ENCODE results near the gene LINGO4.
A peak's percentile ranks its signal among the peaks of the same experiment; 100 is the strongest.

Gene LINGO4

GRCh38 chr1:151833172-151833900 lies 28.1 kb upstream of the LINGO4 start:
- no peak for DNase-seq

- DNase-seq, result peak; percentile 35 to 46
Observed at GRCh38 chr1:151832318-151832980, 27.2 kb upstream of the LINGO4 start.

- no peak for DNase-seq
Observed at GRCh38 chr1:151831605-151832004, 26.4 kb upstream of the LINGO4 start, which contains the start of gene RORC. TSS of gene RORC (minus strand) at chr1:151831802. CDS start at chr1:151831764, 38 bp downstream.

GRCh38 chr1:151831256-151831591 lies 26.0 kb upstream of the LINGO4 start:
- DNase-seq, result no peak

GRCh38 chr1:151830055-151830454 lies 24.8 kb upstream of the LINGO4 start:
- DNase-seq, result no peak

GRCh38 chr1:151829352-151830046 lies 24.3 kb upstream of the LINGO4 start:
- DNase-seq, result no peak

- no peak for DNase-seq
Observed at GRCh38 chr1:151828921-151829320, 23.7 kb upstream of the LINGO4 start.

- DNase-seq, result no peak
Observed at GRCh38 chr1:151827853-151828252, 22.6 kb upstream of the LINGO4 start.

- no peak for DNase-seq
Observed at GRCh38 chr1:151825751-151826660, 20.8 kb upstream of the LINGO4 start.

- no peak for DNase-seq
Observed at GRCh38 chr1:151825204-151825603, 20.0 kb upstream of the LINGO4 start.

GRCh38 chr1:151823175-151823574 lies 18.0 kb upstream of the LINGO4 start:
- DNase-seq, result no peak

- no peak for DNase-seq
Observed at GRCh38 chr1:151822404-151822803, 17.2 kb upstream of the LINGO4 start.

- DNase-seq, result no peak
Observed at GRCh38 chr1:151820940-151821339, 15.7 kb upstream of the LINGO4 start.

GRCh38 chr1:151819976-151820623 lies 14.9 kb upstream of the LINGO4 start:
- no peak for DNase-seq

GRCh38 chr1:151819227-151819835 lies 14.1 kb upstream of the LINGO4 start:
- no peak for DNase-seq

GRCh38 chr1:151817353-151817730 lies 12.1 kb upstream of the LINGO4 start:
- DNase-seq, result no peak

- DNase-seq, result no peak
Observed at GRCh38 chr1:151816548-151817352, 11.5 kb upstream of the LINGO4 start.

GRCh38 chr1:151815716-151816327 lies 10.6 kb upstream of the LINGO4 start:
- no peak for DNase-seq

- no peak for DNase-seq
Observed at GRCh38 chr1:151814971-151815545, 9.8 kb upstream of the LINGO4 start.

- no peak for DNase-seq
Observed at GRCh38 chr1:151814426-151814825, 9.2 kb upstream of the LINGO4 start.

All from hippocampal formation (tissue), 2 donors.